Hepatocyte (in vitro differentiated cells): Measurements from ENCODE around the gene MMP26.

Experiments
- CTCF ChIP-seq: fragments of 200-600 bp; sonication (generic); IDR thresholded peaks from 2 replicates; pipeline ENCODE4 v1.5.1; 2016; ENCODE audit warnings: antibody characterized with exemption, mild to moderate bottlenecking; ENCODE audit not compliant: poor library complexity
- EZH2 ChIP-seq: fragments of 200-600 bp; sonication (generic); IDR thresholded peaks from 2 replicates; pipeline ENCODE4 v1.6.1; 2016; ENCODE audit warnings: antibody characterized with exemption, mild to moderate bottlenecking, borderline replicate concordance
- EZH2phosphoT487 ChIP-seq: fragments of 200-600 bp; sonication (generic); IDR thresholded peaks from one replicate; pipeline ENCODE4 v1.6.1; 2018; ENCODE audit warnings: antibody characterized with exemption, mild to moderate bottlenecking, low read depth, moderate library complexity; ENCODE audit not compliant: unreplicated experiment, severe bottlenecking

GRCh38 chr11:4695442-4695841, 9.1 kb upstream of the MMP26 start:
- TF ChIP-seq CTCF (no peak), EZH2phosphoT487 (no peak), EZH2 (no peak)
